ENCODE results near the gene GRAMD4. TPM values are rescaled to one million over a fixed set of nuclear protein-coding genes. Genes with fewer than 3 reads are reported as not detected.
"Not testable (repeated sequence)": the region's sequence is repeated elsewhere in the genome, so short reads cannot be mapped to it uniquely, and the experiment has no call there.

The GRAMD4 gene
- total RNA-seq, 1 donor from 2014 or later = 26.1 TPM

GRCh38 chr22:46648225-46648820, 28.1 kb downstream of the GRAMD4 start:
- peaks cover 41 to 72% (median 57%) of the 10 kb centered on the region in 3 donors for H3K4me1 ChIP-seq (ENCODE audit: control insufficient read depth in 3 of 3, insufficient read depth in 3 of 3, low read length in 3 of 3)
- not testable (repeated sequence) for H3K9me3 ChIP-seq (ENCODE audit: control insufficient read depth in 3 of 3, low read length in 3 of 3); H3K9ac ChIP-seq (ENCODE audit: low read depth in 1 of 3, low read length in 3 of 3); H3K27me3 ChIP-seq (ENCODE audit: control insufficient read depth in 3 of 3, insufficient read depth in 3 of 3, low read length in 3 of 3); H3K4me3 ChIP-seq (ENCODE audit: low read length in 3 of 3); H3K36me3 ChIP-seq (ENCODE audit: control insufficient read depth in 3 of 3, insufficient read depth in 3 of 3, low read length in 3 of 3); H3K27ac ChIP-seq (ENCODE audit: low read depth, low read length)

- no peaks in the 10 kb centered on the region for H3K36me3 ChIP-seq (ENCODE audit: control insufficient read depth in 3 of 3, insufficient read depth in 3 of 3, low read length in 3 of 3)
- H3K27ac ChIP-seq (ENCODE audit: low read depth, low read length) = peak overlapping the region; percentile 89
- H3K9me3 ChIP-seq (ENCODE audit: control insufficient read depth in 3 of 3, low read length in 3 of 3) = no peaks in the 10 kb centered on the region
- H3K4me1 ChIP-seq (ENCODE audit: control insufficient read depth in 3 of 3, insufficient read depth in 3 of 3, low read length in 3 of 3) = peaks cover 46 to 78% (median 60%) of the 10 kb centered on the region in 3 donors
- peak overlapping the region; percentile 27 to 79 (median 58) for H3K9ac ChIP-seq (ENCODE audit: low read depth in 1 of 3, low read length in 3 of 3)
- no peaks in the 10 kb centered on the region for H3K27me3 ChIP-seq (ENCODE audit: control insufficient read depth in 3 of 3, insufficient read depth in 3 of 3, low read length in 3 of 3)
- peak overlapping the region; percentile 23 to 34 (median 34) for H3K4me3 ChIP-seq (ENCODE audit: low read length in 3 of 3)
These were observed 29.2 kb downstream of the GRAMD4 start for GRCh38 chr22:46649141-46650077.

GRCh38 chr22:46650078-46650810, 30.1 kb downstream of the GRAMD4 start:
- H3K9me3 ChIP-seq (ENCODE audit: control insufficient read depth in 3 of 3, low read length in 3 of 3) = no peaks in the 10 kb centered on the region
- peaks cover 46 to 78% (median 59%) of the 10 kb centered on the region in 3 donors for H3K4me1 ChIP-seq (ENCODE audit: control insufficient read depth in 3 of 3, insufficient read depth in 3 of 3, low read length in 3 of 3)
- no peaks in the 10 kb centered on the region for H3K27me3 ChIP-seq (ENCODE audit: control insufficient read depth in 3 of 3, insufficient read depth in 3 of 3, low read length in 3 of 3)
- H3K36me3 ChIP-seq (ENCODE audit: control insufficient read depth in 3 of 3, insufficient read depth in 3 of 3, low read length in 3 of 3) = no peaks in the 10 kb centered on the region
- peak overlapping the region; percentile 89 for H3K27ac ChIP-seq (ENCODE audit: low read depth, low read length)
- peak overlapping the region in 2 of 3 donors; percentile 34 to 61 for H3K4me3 ChIP-seq (ENCODE audit: low read length in 3 of 3)
- peak overlapping the region; percentile 58 to 79 (median 65) for H3K9ac ChIP-seq (ENCODE audit: low read depth in 1 of 3, low read length in 3 of 3)

- Histone ChIP-seq H3K27me3 (ENCODE audit: control insufficient read depth in 3 of 3, insufficient read depth in 3 of 3, low read length in 3 of 3) (no peaks in the 10 kb centered on the region), H3K9me3 (ENCODE audit: control insufficient read depth in 3 of 3, low read length in 3 of 3) (no peaks in the 10 kb centered on the region), H3K9ac (ENCODE audit: low read depth in 1 of 3, low read length in 3 of 3) (peak overlapping the region in 2 of 3 donors; percentile 58 to 79), H3K36me3 (ENCODE audit: control insufficient read depth in 3 of 3, insufficient read depth in 3 of 3, low read length in 3 of 3) (no peaks in the 10 kb centered on the region), H3K27ac (ENCODE audit: low read depth, low read length) (peak overlapping the region; percentile 44), H3K4me1 (ENCODE audit: control insufficient read depth in 3 of 3, insufficient read depth in 3 of 3, low read length in 3 of 3) (peaks cover 46 to 75% (median 60%) of the 10 kb centered on the region in 3 donors), H3K4me3 (ENCODE audit: low read length in 3 of 3) (peak overlapping the region in 1 of 3 donors; percentile 34)
These were observed 31.1 kb downstream of the GRAMD4 start for GRCh38 chr22:46651316-46651715.

DNA sequence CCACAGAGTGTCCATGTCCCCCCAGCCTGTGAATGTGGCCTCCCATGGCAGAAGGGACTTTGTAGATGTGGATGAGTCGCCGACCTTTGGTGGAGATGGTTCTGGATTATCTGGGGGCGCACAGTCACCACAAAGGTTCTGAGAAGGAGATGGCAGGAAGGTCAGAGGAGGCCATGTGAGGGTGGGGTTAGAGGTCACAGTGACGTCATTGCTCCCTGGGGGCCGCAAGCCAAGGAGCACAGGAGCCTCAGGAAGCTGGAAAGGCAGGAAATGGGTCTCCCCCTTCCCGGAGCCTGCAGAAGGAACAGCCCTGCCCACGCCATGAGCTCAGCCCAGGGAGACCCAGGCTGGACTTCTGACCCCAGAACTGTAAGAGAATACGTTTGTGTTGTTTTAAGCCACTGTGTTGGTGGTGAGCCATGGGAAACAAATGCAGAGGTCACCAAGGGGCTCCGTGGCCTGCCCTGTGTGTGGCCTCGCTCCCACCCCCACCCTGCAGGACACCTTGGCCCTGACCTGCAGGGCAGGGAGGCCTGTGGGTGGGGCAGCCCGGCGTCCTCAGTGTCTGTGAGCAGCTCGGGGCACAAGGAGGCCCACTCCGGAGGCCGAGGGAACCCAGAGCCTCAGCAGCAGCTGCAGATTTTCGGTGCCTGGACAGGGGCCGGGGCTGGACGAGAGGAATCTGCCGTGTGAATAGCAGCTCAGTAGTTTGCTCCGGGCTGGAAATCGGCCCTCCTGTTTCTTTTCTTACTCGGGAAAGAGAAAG, 32.1 kb downstream of the GRAMD4 start:
- no peaks in the 10 kb centered on the region for H3K36me3 ChIP-seq (ENCODE audit: control insufficient read depth in 3 of 3, insufficient read depth in 3 of 3, low read length in 3 of 3)
- H3K9ac ChIP-seq (ENCODE audit: low read depth in 1 of 3, low read length in 3 of 3) = peak overlapping the region in 2 of 3 donors; percentile 19 to 45
- no peaks in the 10 kb centered on the region for H3K9me3 ChIP-seq (ENCODE audit: control insufficient read depth in 3 of 3, low read length in 3 of 3)
- no peaks in the 10 kb centered on the region for H3K27me3 ChIP-seq (ENCODE audit: control insufficient read depth in 3 of 3, insufficient read depth in 3 of 3, low read length in 3 of 3)
- H3K4me3 ChIP-seq (ENCODE audit: low read length in 3 of 3) = peak overlapping the region in 1 of 3 donors; percentile 13
- peak overlapping the region; percentile 44 for H3K27ac ChIP-seq (ENCODE audit: low read depth, low read length)
- H3K4me1 ChIP-seq (ENCODE audit: control insufficient read depth in 3 of 3, insufficient read depth in 3 of 3, low read length in 3 of 3) = peaks cover 47 to 66% (median 63%) of the 10 kb centered on the region in 3 donors

- no peak overlapping the region for H3K4me3 ChIP-seq (ENCODE audit: low read length in 3 of 3)
- no peaks in the 10 kb centered on the region for H3K9me3 ChIP-seq (ENCODE audit: control insufficient read depth in 3 of 3, low read length in 3 of 3)
- no peaks in the 10 kb centered on the region for H3K27me3 ChIP-seq (ENCODE audit: control insufficient read depth in 3 of 3, insufficient read depth in 3 of 3, low read length in 3 of 3)
- H3K9ac ChIP-seq (ENCODE audit: low read depth in 1 of 3, low read length in 3 of 3) = peak overlapping the region in 2 of 3 donors; percentile 45 to 66
- peaks cover 47 to 59% (median 58%) of the 10 kb centered on the region in 3 donors for H3K4me1 ChIP-seq (ENCODE audit: control insufficient read depth in 3 of 3, insufficient read depth in 3 of 3, low read length in 3 of 3)
- peak overlapping the region; percentile 44 for H3K27ac ChIP-seq (ENCODE audit: low read depth, low read length)
- H3K36me3 ChIP-seq (ENCODE audit: control insufficient read depth in 3 of 3, insufficient read depth in 3 of 3, low read length in 3 of 3) = no peaks in the 10 kb centered on the region
These were observed 32.7 kb downstream of the GRAMD4 start for GRCh38 chr22:46652847-46653331.

DNA sequence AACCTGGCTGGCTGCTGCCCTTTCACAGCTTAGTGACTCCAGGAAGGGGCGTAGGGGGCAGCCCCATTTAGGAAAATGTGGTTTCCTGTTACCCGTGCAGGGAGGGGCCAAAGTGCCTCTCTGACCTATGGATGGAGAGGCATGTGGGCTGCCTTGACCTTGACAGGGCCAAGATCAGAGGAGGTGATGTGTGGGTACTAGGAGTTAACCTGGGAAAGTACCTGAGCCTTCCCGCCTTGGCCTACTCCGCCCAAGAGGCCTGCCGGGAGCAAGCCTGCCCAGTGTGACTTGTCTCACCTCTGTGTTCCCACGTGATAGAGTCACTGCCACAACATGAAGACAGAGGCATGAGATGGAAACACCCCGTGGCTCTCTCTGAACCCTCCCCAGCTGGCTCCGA, 33.4 kb downstream of the GRAMD4 start:
- no peaks in the 10 kb centered on the region for H3K27me3 ChIP-seq (ENCODE audit: control insufficient read depth in 3 of 3, insufficient read depth in 3 of 3, low read length in 3 of 3)
- no peaks in the 10 kb centered on the region for H3K36me3 ChIP-seq (ENCODE audit: control insufficient read depth in 3 of 3, insufficient read depth in 3 of 3, low read length in 3 of 3)
- no peak overlapping the region for H3K27ac ChIP-seq (ENCODE audit: low read depth, low read length)
- no peaks in the 10 kb centered on the region for H3K9me3 ChIP-seq (ENCODE audit: control insufficient read depth in 3 of 3, low read length in 3 of 3)
- H3K9ac ChIP-seq (ENCODE audit: low read depth in 1 of 3, low read length in 3 of 3) = peak overlapping the region in 2 of 3 donors; percentile 23 to 40
- no peak overlapping the region for H3K4me3 ChIP-seq (ENCODE audit: low read length in 3 of 3)
- peaks cover 47 to 58% (median 53%) of the 10 kb centered on the region in 3 donors for H3K4me1 ChIP-seq (ENCODE audit: control insufficient read depth in 3 of 3, insufficient read depth in 3 of 3, low read length in 3 of 3)

DNA sequence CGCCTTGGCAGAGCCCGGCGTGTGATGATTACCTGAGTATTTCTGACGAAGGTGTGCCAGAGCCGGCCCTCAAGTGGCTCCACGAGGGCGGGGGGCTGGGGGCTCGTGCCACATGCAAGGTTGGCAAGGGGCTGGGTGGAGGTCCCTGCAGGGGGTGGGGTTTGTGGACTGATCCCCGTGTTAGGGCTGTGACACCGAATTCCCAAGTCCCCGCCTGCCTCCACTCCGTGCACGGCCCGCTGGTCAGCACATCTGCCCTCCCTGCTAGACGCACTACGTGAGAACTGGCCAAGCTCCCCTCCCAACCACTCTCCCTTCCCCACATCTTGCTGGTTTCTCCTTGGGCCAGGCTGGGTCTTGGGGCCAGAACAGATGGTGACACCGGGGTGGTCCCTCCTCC, 34.2 kb downstream of the GRAMD4 start:
- H3K36me3 ChIP-seq (ENCODE audit: control insufficient read depth in 3 of 3, insufficient read depth in 3 of 3, low read length in 3 of 3) = peaks cover 0 to 4% (median 0%) of the 10 kb centered on the region in 3 donors
- peaks cover 43 to 54% (median 50%) of the 10 kb centered on the region in 3 donors for H3K4me1 ChIP-seq (ENCODE audit: control insufficient read depth in 3 of 3, insufficient read depth in 3 of 3, low read length in 3 of 3)
- no peaks in the 10 kb centered on the region for H3K9me3 ChIP-seq (ENCODE audit: control insufficient read depth in 3 of 3, low read length in 3 of 3)
- no peak overlapping the region for H3K27ac ChIP-seq (ENCODE audit: low read depth, low read length)
- H3K27me3 ChIP-seq (ENCODE audit: control insufficient read depth in 3 of 3, insufficient read depth in 3 of 3, low read length in 3 of 3) = no peaks in the 10 kb centered on the region
- H3K9ac ChIP-seq (ENCODE audit: low read depth in 1 of 3, low read length in 3 of 3) = no peak overlapping the region
- H3K4me3 ChIP-seq (ENCODE audit: low read length in 3 of 3) = no peak overlapping the region

Data from skeletal muscle tissue (tissue), 4 donors.